GM21717 (cell line): ENCODE measurements around the gene GPR160.

Experiments used
- ATAC-seq: cut with Tn5 transposase; IDR thresholded peaks from one replicate; pipeline ENCODE4 v1.9.1; 2021; ENCODE audit warnings: mild to moderate bottlenecking, moderate library complexity; ENCODE audit not compliant: unreplicated experiment

GPR160 gene

GRCh38 chr3:170063691-170064090 is 25.9 kb downstream of the GPR160 start:
- ATAC-seq = no peak

GRCh38 chr3:170064108-170064507 is 26.3 kb downstream of the GPR160 start:
- ATAC-seq = no peak

GRCh38 chr3:170075441-170076091 is 37.8 kb downstream of the GPR160 start:
- ATAC-seq = no peak

- ATAC-seq = no peak
Observed at GRCh38 chr3:170076715-170077238, 39.0 kb downstream of the GPR160 start.

GRCh38 chr3:170077361-170077760 is 39.6 kb downstream of the GPR160 start:
- no peak for ATAC-seq

- ATAC-seq = no peak
Observed at GRCh38 chr3:170078620-170079281, 41.0 kb downstream of the GPR160 start.

- ATAC-seq = no peak
Observed at GRCh38 chr3:170079536-170080165, 41.9 kb downstream of the GPR160 start.

- ATAC-seq = no peak
Observed at GRCh38 chr3:170080605-170081004, 42.8 kb downstream of the GPR160 start.

GRCh38 chr3:170081079-170081741 is 43.4 kb downstream of the GPR160 start:
- ATAC-seq = no peak

GRCh38 chr3:170083343-170083742 is 45.5 kb downstream of the GPR160 start:
- no peak for ATAC-seq

GRCh38 chr3:170085396-170085795 is 47.6 kb downstream of the GPR160 start:
- no peak for ATAC-seq

- ATAC-seq = no peak
Observed at GRCh38 chr3:170089862-170090600, 52.2 kb downstream of the GPR160 start.

- no peak for ATAC-seq
Observed at GRCh38 chr3:170090601-170090981, 52.8 kb downstream of the GPR160 start.

- no peak for ATAC-seq
Observed at GRCh38 chr3:170092907-170093306, 55.1 kb downstream of the GPR160 start.

- ATAC-seq = no peak
Observed at GRCh38 chr3:170095771-170096170, 58.0 kb downstream of the GPR160 start.

- no peak for ATAC-seq
Observed at GRCh38 chr3:170096342-170096741, 58.5 kb downstream of the GPR160 start.

GRCh38 chr3:170098753-170099152 is 61.0 kb downstream of the GPR160 start:
- ATAC-seq = no peak

- ATAC-seq = no peak
Observed at GRCh38 chr3:170100944-170101343, 63.1 kb downstream of the GPR160 start.

- ATAC-seq = no peak
Observed at GRCh38 chr3:170102431-170102830, 64.6 kb downstream of the GPR160 start.

GRCh38 chr3:170107941-170108340 is 70.1 kb downstream of the GPR160 start:
- no peak for ATAC-seq

- ATAC-seq = no peak
Observed at GRCh38 chr3:170108955-170109354, 71.2 kb downstream of the GPR160 start.
